Prostate gland (tissue), 2 donors: Measurements from ENCODE around the gene ALB.

Experiments used
- POLR2A ChIP-seq: fragments of 450-650 bp; IDR thresholded peaks from one replicate; pipeline ENCODE4 v1.6.1; 2016; ENCODE audit warnings: antibody characterized with exemption, mild to moderate bottlenecking
- POLR2AphosphoS5 ChIP-seq: sonication (generic); formaldehyde crosslinking; IDR thresholded peaks from one replicate; pipeline ENCODE4 v1.6.1; 2017; ENCODE audit warnings: antibody characterized with exemption
- TF ChIP-seq, protein P1 (sequence below), 4 experiments: fragments of 200-600 bp in 2 of 4; fragments of 450-650 bp in 2 of 4; sonication (generic) in 2 of 4; IDR thresholded peaks; 1 replicate in 3 of 4; 2 replicates in 1 of 4; pipeline ENCODE4 v1.5.1; 2016 to 2019; ENCODE audit warnings: antibody characterized with exemption in 4 of 4, mild to moderate bottlenecking in 2 of 4, moderate library complexity in 2 of 4

DNA sequence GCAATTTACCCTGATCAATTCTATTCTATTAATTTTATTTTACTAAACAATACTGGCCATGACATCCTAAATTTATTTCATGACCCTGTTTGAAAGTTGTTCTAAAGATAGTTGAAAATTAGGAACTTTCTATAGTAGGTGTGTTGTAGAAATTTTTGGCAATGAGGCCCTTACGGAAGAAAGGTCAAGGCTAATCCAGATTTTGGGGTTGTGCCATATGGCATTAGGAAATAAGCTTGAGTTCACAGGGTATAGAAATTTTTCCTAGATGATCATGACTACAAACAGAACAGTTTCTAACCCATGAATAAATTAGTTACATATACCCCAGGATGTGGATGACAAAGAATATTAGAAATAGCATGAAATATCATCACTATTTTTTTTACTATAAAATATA is 7.8 kb upstream of the ALB start:
- TF ChIP-seq, protein P1, sequence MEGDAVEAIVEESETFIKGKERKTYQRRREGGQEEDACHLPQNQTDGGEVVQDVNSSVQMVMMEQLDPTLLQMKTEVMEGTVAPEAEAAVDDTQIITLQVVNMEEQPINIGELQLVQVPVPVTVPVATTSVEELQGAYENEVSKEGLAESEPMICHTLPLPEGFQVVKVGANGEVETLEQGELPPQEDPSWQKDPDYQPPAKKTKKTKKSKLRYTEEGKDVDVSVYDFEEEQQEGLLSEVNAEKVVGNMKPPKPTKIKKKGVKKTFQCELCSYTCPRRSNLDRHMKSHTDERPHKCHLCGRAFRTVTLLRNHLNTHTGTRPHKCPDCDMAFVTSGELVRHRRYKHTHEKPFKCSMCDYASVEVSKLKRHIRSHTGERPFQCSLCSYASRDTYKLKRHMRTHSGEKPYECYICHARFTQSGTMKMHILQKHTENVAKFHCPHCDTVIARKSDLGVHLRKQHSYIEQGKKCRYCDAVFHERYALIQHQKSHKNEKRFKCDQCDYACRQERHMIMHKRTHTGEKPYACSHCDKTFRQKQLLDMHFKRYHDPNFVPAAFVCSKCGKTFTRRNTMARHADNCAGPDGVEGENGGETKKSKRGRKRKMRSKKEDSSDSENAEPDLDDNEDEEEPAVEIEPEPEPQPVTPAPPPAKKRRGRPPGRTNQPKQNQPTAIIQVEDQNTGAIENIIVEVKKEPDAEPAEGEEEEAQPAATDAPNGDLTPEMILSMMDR (IDR thresholded peaks at IDR 0.05): no peak
- TF ChIP-seq POLR2A (no peak), POLR2AphosphoS5 (no peak)
